ENCODE data around the gene PAX5.
A peak's percentile ranks its signal among the peaks of the same experiment; 100 is the strongest.

Gene PAX5

DNA sequence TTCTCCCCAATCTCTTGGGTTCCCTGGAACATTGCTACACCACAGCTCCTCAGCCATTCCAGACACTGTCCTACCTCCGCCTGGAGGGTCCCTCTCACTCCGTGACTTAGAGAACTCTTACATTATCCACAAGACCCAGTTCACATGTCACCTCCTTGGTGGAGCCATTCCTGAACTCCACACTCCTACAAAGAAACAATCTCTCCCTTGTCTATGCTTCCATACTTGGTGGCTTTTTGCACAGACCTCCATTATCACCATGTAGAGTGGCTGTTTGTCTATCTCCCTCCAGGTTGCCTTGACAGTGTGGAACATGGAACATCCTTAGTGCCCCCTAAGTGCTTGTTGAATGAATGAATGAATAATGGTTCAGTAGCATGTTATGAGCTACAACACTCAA, 105.9 kb downstream of the PAX5 start:
- DNase-seq = no peak

DNA sequence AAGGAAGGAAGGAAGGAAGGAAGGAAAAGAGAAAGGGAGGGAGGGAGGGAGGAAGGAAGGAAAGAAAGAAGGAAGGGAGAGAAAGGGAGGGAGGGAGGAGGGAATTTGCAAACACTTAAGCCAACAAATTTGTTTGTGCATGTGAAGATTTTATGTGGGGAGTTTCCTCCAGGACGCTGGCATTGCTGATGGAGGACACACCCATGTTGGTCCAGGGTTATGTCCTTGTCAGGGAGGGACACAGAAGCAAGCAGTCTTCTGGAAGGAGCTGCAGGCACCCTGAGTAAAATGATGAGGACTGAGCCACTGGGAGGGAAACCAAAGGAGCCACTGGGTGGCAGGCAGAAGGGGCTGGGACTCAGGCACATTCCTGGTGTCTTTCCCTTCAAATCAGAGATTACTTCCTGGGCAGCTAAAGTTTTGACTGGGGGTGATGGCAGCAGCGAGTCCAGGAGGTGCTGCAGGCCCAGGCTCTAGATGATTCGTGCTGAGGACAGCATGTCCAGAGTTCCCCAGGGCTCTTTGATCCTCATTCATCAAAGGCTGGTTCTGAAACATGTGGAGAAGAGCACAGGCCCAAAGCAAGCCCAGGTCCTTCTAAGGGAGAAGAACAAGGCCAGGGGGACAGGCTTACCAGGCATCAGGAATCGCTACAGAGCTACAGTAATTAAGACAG, 109.2 kb downstream of the PAX5 start:
- DNase-seq = no peak

DNA sequence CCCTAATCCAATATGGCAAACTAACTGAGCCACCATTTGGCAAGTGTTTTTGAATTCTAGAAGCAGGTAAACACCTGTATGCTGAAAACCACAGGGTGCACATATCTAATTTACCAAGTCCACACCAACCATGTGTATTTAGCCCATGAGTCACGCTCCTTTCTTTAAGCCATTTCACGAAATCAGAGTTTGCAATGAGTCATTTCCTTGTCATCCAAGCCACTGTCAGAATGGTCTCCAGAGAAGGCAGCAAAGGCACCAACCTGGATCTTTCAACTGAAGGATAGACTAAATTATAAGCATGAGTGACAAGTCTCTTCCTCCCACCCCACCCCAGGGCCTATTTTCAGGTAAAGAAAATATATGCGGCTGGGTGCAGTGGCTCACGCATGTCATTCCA, 110.0 kb downstream of the PAX5 start:
- DNase-seq = peak; percentile 87

DNA sequence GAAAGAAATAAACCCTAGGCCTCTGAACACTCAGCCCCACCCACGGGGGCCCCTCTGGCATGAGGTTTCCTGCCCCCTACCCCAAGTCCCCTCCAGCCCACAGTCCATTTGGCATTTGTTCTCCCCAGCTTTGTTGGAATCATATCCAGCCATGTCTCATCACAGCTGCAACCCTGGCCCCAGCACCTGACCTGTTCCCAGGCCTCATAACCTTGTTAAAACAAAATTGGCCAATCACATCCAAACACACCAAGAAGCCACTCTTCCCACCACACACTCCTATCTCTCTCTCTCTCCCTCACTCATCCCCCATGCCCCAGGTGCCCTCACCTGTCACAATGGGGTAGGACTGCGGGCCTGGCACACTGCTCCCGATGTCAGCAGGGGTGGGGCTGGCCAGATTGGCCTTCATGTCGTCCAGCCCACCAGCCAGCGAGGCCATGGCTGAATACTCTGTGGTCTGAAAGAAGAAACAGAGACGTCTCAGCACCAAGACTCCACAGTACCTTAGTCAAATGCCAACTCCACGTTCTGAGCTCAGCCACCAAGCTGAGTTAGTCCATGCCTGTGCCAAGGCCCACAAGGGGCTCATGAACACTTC, 110.9 kb downstream of the PAX5 start:
- no peak for DNase-seq

DNA sequence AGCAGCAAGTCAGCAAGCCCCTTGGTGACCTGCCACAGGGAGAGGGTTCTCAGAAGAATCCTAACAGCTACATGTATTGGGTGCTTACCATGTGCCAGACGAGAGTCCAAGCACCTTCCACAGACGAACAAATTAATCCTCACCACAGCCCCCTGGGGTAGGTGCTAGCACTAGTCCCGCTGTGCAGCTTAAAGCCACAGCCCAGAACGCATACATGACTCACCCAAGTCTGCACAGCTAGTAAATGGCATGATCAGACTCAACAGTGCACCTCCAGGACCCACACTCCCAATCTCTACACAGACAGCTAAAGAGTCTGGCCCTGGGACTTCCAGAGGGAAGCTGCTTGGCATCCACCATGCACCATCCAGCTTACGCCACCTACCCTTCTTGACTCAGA, 111.5 kb downstream of the PAX5 start:
- DNase-seq = no peak

DNA sequence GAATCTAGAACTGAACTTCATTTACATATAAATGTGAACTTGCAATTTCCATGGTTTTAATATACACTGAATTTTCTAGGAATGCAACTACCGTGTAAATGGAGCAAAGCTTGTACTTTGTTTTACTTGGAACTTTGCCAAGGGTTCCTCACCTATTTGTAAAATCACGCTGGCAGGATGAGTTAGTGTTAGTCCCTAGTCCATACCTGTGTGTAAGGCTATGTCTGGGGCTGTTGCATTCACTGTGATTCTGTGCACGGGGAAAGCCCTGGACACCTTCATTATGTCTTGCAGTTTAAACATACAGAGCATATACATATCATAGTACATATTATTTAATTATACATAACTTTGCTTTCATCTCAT, 119.9 kb downstream of the PAX5 start:
- peak; percentile 59 for DNase-seq

DNA sequence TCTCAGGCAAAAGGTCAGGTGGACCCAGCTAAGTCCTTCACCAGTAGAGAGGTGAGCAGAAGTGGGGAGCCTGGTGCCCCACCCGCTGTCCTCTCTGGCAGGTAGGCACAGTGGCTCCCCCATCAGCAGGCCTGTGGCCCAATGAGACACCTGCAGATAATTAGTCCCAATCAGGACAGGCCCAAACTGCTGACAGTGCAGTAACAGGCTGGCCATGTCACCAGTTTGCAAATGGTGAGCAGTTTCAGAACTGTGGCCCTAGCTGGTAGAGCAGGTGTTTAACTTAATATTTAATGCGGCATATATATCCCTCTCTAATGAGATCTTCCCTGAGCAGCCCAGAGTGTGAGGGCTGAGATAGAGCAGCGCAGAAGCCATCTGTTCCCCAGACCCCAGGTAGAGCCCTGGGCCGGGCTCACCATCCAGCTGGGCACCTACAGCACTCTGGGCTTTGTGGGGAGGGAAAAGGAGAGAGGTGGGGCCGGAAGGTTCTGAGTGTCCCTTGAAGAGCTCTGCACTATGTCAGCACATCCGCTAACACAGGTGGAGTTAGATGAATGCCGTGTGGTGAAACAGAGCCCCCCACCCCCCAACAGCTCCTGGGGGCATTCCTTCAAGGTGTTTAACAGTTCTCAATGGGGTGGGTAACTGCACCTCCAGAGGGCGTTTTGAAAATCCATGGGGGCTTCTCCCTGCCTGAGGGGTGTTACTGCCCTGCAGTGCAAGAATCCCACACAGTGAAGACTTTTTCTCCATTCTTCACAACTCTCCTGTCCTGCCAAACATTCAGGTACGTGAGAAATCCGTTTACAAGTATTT, 120.5 kb downstream of the PAX5 start:
- DNase-seq = no peak

DNA sequence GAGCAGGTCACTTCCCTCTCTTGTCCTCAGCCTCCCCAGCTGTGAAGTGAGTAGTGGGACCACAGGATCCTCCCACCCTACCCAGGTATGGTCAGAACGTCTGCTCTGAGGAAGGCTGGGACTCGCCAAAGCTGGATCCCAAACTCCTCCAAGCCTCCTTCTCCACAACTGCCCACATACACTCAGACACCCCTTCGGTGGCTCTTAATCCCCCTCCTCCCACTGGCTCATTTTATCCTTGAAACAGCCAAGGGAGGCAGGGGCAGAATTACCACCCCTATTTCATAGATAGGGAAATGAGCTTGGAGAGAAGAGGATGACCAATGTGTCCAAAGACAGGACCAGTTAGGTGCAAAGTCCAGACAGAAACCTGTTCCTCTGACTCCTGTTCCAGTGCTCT, 121.4 kb downstream of the PAX5 start:
- no peak for DNase-seq

DNA sequence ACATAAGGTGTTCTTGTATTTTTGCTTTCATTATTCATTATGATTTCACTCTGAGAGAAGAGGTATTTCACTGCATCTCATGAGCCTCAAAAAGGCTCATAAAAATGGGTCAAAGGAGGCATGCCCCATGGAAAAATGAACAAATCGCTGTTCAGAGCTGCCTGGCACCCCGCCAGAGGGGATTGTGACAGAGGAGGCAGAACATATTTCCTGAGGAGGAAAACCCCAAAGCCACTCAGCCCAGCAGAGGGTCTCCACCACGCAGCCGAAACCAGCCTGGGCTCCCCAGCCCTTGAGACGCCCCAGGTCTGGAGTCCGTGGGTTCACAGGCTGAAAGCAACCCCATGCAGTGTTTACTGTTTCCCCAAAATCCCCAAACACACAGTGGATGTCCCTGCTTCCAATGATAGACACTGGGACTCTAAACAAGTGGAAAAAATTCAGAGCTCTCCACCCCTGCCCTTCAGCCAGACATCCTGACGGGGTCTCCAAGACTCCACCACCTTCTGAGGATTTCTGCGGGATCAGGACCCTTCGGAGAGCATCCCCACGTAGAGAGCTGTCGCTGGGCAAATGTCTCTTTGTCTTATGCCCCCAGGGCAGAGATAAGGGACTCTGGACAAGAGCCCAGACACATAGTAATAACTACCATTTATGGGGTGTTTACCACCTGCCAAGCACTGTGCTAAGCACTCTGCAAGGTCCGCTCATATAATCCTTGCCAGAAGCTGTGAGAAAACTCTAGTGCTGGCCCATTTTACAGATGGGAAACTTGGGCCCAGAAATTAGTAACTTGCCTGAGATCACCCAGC, 122.3 kb downstream of the PAX5 start:
- peak; percentile 53 for DNase-seq

DNA sequence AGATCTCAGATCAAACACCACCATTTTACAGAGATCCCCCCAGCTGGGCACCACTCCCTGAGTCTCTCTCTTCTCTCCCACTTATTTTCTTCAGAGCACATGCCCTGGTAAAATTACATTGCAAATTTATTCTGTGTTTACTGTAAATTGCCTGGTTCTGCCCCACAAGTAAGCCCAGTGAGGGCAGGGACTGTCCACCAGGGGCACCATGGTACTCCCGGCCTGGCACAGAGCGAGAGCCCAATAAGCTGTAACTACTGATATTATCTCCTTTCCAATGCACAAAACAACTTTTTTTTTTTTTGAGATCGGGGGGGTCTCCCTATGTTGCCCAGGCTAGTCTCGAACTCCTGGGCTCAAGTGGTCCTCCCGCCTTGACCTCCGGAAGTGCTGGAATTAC, 123.0 kb downstream of the PAX5 start:
- DNase-seq = no peak

DNA sequence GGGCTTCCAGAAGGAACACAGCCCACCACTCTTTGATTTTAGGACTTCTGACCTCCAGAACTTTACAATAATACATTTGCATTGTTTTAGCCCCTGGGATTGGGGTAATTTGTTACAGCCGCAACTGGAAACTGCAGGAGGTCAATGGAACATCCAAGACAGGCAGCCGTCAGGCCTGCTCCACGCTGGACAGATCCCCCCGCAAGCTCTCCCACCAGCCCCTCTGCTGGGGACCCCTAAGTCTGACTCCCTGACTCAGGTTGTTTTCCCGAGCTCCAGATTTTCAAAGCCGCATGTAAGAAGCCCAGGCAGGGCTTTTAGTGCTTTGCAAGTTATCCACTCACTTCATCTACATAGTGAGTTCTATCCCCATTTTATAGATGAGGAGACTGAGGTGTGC, 127.6 kb downstream of the PAX5 start:
- no peak for DNase-seq

DNA sequence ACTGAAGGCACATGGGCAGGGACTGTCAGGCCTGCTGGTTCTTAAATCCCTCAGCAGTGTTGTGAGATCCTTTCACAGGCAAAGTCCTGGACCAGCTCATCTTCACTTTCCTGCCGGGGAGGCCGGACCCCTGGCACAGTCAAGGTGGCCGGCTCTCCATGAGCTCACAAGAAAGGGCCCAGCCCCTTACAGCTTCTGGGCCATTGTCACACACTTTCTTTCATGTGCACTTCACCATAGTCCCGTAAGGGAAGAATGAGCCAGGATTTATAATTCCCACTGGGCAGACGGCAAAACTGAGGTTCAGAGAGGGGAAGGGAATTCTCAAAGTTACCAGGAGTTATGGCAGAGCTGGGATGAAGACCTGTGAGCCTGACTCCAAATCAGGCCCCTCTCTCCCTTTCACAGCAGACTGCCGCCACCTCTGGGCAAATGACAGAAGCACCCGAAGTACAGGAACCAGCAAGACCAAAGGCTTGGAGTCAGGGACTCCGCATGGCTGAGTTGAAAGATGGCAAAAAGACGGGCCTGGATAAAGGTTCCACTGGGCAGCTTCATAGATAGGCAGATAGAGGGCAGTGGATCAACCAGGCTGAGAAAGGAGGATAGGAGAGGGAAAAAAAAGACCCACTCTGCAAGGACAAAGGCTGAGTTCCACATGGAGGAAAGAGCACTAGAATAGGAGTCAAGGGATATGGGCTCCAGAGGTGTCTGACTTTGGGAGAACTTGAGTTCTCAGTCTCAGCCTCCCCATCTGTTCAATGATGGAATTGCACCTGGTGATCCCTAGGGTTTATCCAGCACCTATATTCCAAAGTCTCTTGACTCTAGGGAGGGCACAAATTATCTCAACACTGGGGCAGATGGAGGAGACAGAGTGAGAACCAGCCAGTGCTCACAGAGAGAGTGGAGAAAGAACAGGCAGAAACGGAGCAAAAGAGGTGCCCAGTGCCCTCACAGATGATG, 128.7 kb downstream of the PAX5 start:
- DNase-seq = peak; percentile 32

DNA sequence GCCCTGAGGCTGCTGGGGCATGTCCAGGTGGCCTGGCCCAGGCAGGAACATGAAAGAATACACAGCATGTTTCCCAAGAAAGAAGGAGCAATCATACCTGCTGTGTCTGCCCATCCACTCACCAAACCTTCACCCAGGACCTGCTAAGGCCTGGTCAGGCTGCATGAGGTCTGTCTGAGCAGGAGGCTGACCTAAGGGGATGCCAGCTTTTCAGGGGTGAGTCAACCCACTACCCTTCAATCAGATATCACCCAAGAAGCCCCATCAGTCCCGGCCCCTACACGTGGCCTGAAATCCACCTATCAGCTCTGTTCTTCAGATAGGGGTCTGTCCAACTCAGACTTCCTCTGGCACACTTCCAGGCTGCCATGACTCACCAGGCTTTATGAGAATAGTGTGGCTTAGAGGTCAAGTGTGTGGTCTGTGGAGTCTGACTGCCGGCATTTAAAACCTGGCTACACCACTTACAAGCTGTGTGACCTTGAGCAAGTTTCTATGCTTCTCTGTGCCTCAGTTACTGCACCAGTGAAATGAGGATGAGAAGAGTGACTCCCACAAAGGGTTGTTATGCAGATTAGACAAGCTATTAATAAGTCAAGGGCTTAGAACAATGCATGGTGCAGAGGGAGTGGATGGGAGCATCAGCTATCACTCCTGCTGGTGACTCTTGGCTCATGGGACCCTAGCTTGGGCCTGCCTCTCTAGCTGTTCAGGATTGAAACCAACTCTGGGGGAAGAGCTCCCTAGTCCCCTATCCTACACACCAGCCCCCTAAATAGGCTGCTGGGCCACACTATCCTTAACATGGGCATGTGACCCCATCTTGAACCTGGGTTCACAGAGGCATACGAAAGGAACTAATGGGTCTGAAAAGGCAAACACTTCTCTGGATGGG, 130.3 kb downstream of the PAX5 start:
- peak; percentile 92 for DNase-seq

DNA sequence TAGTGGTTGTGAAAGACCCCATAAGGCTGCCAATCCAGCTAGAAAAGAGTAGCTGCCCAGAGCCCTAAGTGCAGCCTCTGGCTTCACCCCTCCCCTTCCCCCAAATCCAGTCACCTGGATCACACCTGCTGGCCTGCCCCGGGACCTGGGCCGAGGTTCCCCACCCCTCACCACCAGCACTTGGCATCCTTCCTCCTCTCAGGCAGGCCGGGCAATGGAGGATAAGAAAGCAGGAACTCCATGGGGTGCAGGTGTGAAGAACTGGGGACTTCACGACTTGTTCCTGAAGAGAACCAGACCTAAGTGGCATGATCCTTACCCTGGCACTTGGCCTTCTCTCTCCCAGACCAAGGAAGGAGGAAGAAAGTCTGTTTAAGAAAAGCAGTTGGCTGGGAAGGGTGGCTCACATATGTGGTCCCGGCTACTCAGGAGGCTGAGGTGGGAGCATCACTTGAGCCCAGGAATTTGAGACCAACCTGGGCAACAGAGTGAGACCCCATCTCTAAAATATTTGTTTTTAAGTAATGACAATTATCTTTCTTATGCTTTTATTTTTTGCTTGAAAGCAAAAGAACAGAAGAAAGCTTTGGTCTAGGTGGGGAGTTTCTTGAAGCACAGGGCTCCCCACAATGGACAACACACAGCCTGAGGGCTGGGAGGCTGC, 131.1 kb downstream of the PAX5 start:
- DNase-seq = no peak

DNA sequence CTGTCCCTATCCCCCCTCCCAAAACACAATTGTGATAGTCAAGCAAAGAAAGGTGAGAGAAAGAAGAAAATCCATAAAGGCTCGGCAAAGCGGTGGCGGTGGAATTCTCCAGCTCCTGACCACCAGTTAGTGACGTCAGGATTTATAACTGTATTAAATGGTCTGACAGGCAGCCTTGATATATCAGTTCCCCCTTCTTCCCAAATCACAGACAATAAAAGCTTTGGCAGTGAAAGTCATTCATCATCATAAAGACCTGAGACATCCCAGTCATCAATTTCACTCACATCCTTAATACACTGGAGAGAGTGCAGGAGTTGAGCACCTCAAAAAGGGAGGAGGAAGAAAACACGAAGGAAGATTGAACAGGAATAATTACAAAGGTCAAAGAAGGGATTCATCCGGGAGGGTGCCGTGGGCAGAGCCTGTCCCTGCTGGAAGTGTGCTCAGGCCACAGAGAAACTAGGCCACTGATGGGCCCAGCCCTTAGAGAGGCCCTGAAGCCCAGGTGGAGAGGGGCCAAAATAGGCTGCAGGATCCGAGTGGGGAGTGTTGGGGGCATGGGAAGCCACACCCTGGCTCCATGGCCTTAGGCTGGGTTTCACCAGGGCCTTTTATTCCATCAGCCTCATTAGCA, 131.9 kb downstream of the PAX5 start:
- no peak for DNase-seq

DNA sequence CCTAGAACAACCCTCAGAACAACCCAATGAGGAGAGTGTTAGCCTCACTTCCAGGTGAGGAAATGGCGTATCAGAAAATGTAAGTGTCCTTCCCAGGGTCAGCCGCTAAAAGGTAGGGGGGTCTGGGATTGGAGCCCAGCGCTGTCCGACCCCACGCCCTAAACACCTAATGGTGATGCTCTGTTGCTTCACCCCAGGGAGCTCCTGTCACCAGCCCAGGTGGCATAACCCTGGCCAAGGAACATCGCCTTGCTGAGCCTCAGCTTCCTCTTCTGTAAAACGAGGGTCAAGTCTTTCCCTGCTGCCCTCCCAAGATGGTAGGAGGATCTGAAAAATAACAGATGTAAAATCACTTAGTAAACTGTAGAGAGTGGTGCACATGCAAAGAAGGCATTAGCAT, 132.5 kb downstream of the PAX5 start:
- DNase-seq = no peak

DNA sequence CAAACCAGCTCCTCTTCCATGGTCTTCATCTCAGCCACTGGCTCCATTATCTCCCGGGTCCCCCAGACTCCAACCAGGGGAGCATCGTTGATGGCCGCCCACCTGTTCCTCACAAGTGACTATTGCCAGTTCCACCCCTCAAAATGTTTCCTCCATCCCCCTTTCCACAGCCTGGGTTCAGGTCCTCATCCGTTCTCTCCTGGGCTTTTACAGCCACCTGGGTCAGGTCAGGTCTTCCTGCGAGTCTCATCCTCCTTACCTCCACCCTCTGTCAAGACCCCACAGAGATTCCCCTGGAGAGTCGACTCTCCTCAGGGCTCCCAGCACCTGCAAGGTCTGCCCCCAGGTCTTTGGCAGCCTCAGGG, 133.2 kb downstream of the PAX5 start:
- DNase-seq = no peak

DNA sequence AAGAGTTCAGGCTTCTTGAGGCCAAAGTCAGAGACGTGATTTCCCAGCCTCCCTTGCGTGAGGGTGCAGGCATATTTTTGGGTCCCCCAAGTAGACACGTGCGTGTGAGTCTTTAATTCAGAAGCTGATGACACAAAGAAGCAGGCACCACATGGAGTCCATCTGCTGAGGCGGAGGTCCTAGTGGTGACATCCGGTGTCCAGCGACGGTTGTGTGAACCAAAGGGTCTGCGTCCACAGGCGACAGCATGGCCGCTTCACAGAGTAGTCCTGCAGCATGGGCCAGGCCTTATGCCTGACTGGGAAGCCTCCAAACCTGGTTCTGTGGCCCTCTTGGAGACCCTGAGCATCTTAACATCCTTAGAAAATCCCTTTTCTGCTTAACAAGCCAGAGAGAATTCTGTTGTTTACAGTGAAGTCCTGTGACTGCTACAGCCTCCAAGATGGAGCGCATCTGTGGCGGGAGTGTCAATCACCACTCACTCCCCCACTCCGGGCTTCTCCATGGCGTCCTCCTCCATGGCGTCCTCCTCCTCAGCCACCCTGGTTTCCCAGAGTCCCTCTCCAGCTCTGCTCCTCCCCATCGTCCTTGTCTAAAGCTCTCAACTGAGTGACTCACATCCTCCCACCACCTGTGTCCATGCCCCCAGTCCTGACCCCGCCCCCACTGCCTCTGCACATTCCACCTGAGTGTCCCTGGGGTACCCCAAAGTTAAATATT, 133.8 kb downstream of the PAX5 start:
- DNase-seq = no peak

DNA sequence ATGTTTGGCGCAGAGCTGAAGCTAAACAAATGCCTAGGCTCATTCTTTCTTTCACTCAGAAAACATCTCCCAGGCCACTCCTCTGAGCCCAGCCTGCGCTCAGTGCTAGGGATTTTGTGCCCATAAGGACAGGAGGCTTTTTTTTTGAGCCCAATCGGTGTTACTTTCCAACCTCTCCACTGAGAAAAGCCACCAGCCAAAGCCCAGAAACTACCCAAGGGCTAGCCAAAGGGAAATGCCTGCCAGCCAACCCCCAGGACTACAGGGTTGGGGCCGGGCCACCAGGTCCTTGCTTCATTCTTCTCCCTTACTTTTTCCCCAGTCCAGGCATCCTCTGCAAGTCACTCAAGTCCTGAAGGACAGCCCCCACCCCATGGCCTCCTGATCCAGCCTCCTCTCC, 134.7 kb downstream of the PAX5 start:
- DNase-seq = no peak

All from NCI-H146 (cell line).